Activated CD8-positive, alpha-beta T cell treated with anti-CD3 and anti-CD28 coated beads, Interleukin-2, amount 10 ng/mL, durations not matched to agents 7 days and 5 days (primary cell): Measurements from ENCODE around the gene CHST15. TPM values are rescaled to one million over a fixed set of nuclear protein-coding genes. Genes with fewer than 3 reads are reported as not detected.

Experiments used
- ATAC-seq: fragments of 150-1000 bp; cut with Tn5 transposase; one replicate; pipeline ENCODE4 v1.10.0; 2021; ENCODE audit warnings: moderate library complexity
- CTCF ChIA-PET: fragments of 350-600 bp; sonication (Branson Sonifier 250); formaldehyde crosslinking; loops from one replicate; lab custom pipeline; 2021; ENCODE audit warnings: antibody characterized with exemption; lab: Charles Lee
- POLR2A ChIA-PET: fragments of 350-600 bp; sonication (Branson Sonifier 250); formaldehyde crosslinking; loops from one replicate; lab custom pipeline; 2021; ENCODE audit warnings: antibody characterized with exemption; lab: Charles Lee
- DNase-seq: peaks from one replicate; pipeline ENCODE4 v3.0.0-alpha.2; 2020
- H3K27ac Mint-ChIP-seq: one replicate; pipeline ENCODE4 v1.8.0; 2021; ENCODE audit warnings: mild to moderate bottlenecking, mixed read lengths
- H3K27me3 Mint-ChIP-seq: one replicate; pipeline ENCODE4 v1.8.0; 2021; ENCODE audit warnings: low read depth, mixed read lengths
- H3K36me3 Mint-ChIP-seq: one replicate; pipeline ENCODE4 v1.8.0; 2021; ENCODE audit warnings: low read depth, mixed read lengths
- H3K4me1 Mint-ChIP-seq: one replicate; pipeline ENCODE4 v1.8.0; 2021; ENCODE audit warnings: low read depth, mixed read lengths
- H3K4me3 Mint-ChIP-seq: one replicate; pipeline ENCODE4 v1.8.0; 2021; ENCODE audit warnings: mild to moderate bottlenecking, mixed read lengths
- H3K9me3 Mint-ChIP-seq: one replicate; pipeline ENCODE4 v1.8.0; 2022; ENCODE audit warnings: mixed read lengths; ENCODE audit not compliant: insufficient read depth
- total RNA-seq, 2 experiments: library from RNA; stranded (reverse); gene quantifications; one replicate each; pipeline ENCODE4 v1.2.3, GENCODE V29; 2021

The CHST15 gene
- total RNA-seq, 2 experiments from 2014 or later = not detected

- Mint-ChIP-seq H3K27me3 (no peaks in the 10 kb centered on the region), H3K27ac (no peak overlapping the region), H3K4me3 (no peak overlapping the region), H3K36me3 (no peaks in the 10 kb centered on the region), H3K9me3 (no peaks in the 10 kb centered on the region), H3K4me1 (no peaks in the 10 kb centered on the region)
- DNase-seq (no peak), ATAC-seq (no peak)
- ChIA-PET CTCF (no interaction called here), POLR2A (no interaction called here)
Observed at GRCh38 chr10:124128811-124129145, 35.4 kb upstream of the CHST15 start.

DNA sequence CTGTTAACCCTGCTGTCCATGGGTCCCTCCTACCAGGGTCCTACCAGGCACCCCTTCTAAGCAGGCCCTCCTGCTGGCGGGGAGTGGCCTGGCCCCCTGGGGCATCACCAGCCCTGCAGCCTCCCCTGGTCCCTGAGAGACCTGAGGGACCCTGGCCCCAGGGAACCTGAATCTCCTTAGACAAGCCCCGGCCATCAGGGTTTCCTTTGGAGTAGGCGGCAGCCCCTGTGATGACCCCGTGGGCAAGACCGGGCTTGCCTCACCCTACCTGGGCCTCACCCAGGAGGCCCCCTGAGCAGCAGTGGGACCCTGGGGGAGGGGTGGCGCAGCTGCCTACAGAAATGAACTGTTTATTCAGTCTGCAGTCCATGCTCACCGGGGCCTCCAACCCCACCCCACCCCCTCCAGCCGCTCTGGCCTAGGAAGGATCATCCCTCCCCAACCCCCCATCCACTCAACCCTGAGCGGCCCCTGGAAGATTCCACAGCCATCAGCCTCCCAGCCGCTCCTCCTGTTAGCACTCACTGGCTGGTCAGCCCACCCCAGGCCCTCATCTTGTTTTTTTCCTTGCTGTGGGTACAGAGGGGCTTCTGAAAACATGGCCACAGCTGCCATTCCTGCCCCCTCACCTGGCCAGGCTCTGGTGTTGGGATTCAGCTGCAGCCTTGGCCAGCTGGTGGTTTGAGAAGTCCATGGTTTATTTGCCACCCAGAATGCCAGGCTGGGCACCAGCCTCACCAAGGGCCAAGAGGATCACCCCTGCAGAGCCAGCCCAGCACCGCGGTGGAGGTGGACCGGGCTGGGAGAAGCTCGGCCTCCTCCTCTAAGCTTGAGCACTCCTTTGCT lies 34.8 kb upstream of the CHST15 start:
- no peaks in the 10 kb centered on the region for H3K36me3 Mint-ChIP-seq
- ATAC-seq (no peak), DNase-seq (no peak)
- no peaks in the 10 kb centered on the region for H3K4me1 Mint-ChIP-seq
- CTCF ChIA-PET = no interaction called here
- H3K27me3 Mint-ChIP-seq = no peaks in the 10 kb centered on the region
- no peak overlapping the region for H3K27ac Mint-ChIP-seq
- POLR2A ChIA-PET = no interaction called here
- H3K9me3 Mint-ChIP-seq = no peaks in the 10 kb centered on the region
- H3K4me3 Mint-ChIP-seq = no peak overlapping the region

DNA sequence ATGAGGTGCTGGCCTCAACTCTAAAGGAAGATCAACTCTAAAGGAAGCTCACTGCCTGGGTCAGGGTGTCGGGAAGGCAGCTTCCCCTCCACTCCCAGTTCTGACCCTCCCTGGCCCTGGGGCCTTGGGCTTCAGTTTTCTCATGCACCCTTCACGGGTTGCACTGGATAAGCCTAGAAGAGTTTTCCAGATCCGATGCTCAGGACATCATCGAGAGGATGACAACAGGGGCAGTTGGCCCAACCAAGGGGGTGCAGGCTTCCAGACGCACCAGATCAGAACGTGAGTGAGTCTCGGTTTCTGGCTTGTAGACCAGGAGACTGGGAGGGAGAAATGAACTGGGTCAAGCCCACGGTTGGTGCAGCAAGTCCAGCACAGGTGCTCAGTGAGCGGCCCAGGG lies 34.2 kb upstream of the CHST15 start:
- H3K4me3 Mint-ChIP-seq = no peak overlapping the region
- no peak overlapping the region for H3K27ac Mint-ChIP-seq
- H3K27me3 Mint-ChIP-seq = no peaks in the 10 kb centered on the region
- H3K4me1 Mint-ChIP-seq = no peaks in the 10 kb centered on the region
- CTCF ChIA-PET = no interaction called here
- POLR2A ChIA-PET = interaction anchor here (0.6 kb wide), 1 partner anchor 1608 kb away, joined by 3 read pairs; no protein-coding TSS in a partner anchor
- ATAC-seq (no peak), DNase-seq (no peak)
- H3K9me3 Mint-ChIP-seq = no peaks in the 10 kb centered on the region
- no peaks in the 10 kb centered on the region for H3K36me3 Mint-ChIP-seq

DNA sequence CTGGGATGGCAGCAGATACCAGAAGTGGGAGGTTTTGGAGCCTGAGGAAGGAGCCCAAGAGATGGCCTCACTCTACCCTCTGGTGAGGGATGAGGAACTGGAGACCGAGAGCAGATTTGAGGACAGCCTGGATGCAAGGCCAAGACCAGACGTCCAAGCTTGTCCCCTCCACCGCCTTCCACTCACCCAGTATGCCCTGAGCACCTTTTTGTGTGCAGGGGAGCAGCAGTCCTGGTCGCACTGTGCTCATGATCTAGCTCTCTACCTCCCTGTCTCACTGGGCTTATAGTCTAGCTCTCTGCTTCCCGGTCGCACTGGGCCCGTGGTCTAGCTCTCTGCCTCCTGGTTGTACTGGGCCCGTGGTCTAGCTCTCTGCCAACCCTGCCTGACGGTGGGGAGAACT lies 33.6 kb upstream of the CHST15 start:
- Mint-ChIP-seq H3K27me3 (no peaks in the 10 kb centered on the region), H3K36me3 (no peaks in the 10 kb centered on the region), H3K4me1 (no peaks in the 10 kb centered on the region), H3K4me3 (no peak overlapping the region), H3K27ac (no peak overlapping the region), H3K9me3 (no peaks in the 10 kb centered on the region)
- ATAC-seq (no peak), DNase-seq (no peak)
- ChIA-PET CTCF (interaction anchor here (0.7 kb wide), 1 partner anchor 134 kb away, joined by 3 read pairs; no protein-coding TSS in a partner anchor), POLR2A (interaction anchor here (0.6 kb wide), 1 partner anchor 1608 kb away, joined by 3 read pairs; no protein-coding TSS in a partner anchor)

DNA sequence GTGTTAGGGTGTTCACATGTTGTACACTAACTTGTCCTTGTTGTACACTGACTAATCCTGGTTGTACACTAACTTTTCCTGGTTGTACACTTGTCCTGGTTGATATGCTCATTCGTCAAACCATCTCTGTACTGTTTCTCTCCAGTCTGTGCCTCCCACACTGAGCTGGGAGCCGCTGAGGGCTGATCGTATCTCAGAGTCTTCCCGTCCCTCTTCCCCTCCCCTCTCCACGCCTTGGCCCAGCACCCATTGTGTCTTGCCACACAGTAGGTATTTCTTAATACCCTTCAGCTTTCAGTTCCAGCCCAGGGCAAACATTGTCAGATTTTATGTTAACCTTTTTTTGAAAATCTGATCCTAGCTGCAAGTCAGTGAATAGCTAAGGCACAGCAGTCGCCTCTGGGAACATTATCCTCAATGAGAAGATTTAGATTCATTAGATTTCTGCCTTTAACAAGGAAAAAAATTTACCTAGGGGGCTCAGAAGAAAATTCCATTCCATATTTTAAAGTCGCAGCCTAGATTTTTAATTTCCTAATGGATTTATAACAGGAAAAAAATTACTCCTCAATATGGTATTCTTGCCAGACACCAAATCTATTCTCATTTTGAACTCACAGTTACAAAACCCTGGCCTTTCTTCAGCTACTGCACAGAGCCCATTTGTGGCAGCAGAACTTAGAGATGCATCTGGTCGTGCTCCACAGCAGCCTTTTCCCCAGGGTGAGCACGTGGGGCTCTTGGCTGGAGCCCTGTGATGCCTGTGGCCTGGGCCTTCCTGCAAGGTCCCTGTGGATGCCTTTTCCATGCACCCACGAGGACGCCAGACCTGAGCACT lies 33.0 kb upstream of the CHST15 start:
- ChIA-PET CTCF (interaction anchor here (0.7 to 1.5 kb wide), 6 partner anchors 8 to 264 kb away, joined by 3 read pairs; no protein-coding TSS in a partner anchor), POLR2A (no interaction called here)
- H3K27ac Mint-ChIP-seq = no peak overlapping the region
- ATAC-seq (no peak), DNase-seq (no peak)
- H3K4me1 Mint-ChIP-seq = no peaks in the 10 kb centered on the region
- H3K9me3 Mint-ChIP-seq = no peaks in the 10 kb centered on the region
- H3K36me3 Mint-ChIP-seq = no peaks in the 10 kb centered on the region
- no peak overlapping the region for H3K4me3 Mint-ChIP-seq
- H3K27me3 Mint-ChIP-seq = no peaks in the 10 kb centered on the region

GRCh38 chr10:124125305-124126116 lies 32.1 kb upstream of the CHST15 start:
- H3K9me3 Mint-ChIP-seq = no peaks in the 10 kb centered on the region

GRCh38 chr10:124124769-124125161 lies 31.4 kb upstream of the CHST15 start:
- CTCF ChIA-PET = no interaction called here

More at GRCh38 chr10:124125305-124126116, 32.1 kb upstream of the CHST15 start:
- no peaks in the 10 kb centered on the region for H3K4me1 Mint-ChIP-seq
- no peaks in the 10 kb centered on the region for H3K27me3 Mint-ChIP-seq
- H3K27ac Mint-ChIP-seq = no peak overlapping the region
- POLR2A ChIA-PET = no interaction called here
- H3K36me3 Mint-ChIP-seq = no peaks in the 10 kb centered on the region
- CTCF ChIA-PET = interaction anchor here (0.7 to 1.5 kb wide), 5 partner anchors 9 to 265 kb away, joined by 3 read pairs; no protein-coding TSS in a partner anchor
- DNase-seq (no peak), ATAC-seq (no peak)
- H3K4me3 Mint-ChIP-seq = no peak overlapping the region

DNA sequence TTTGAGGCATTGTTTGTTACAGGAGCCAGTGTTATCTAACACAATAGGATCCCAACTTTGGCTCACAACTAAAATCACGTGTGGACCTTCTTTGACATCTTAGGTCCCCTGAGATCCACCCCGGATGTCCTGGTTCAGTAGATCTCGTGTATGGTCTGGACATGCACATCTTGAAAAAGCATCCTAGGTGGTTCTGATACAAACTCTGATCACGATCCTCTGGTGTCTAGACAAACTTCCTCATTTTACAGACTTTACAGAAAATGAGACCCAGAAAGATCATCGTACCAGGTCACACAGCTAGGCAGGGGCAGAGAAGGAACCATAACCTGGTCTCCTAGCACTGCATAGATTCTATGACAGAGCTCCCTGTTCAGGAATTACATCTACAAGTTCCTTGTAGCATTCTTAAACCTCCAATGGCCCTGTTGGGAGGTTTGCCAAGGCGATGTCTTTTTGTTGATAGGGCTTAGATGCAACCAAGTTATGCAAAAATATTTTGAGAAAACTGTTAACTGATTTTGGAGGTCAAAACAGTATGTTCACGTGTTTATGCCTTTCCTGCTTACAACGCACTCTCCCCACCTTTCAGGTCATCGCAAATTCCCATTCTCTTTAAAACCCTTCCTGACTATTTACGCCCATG lies 30.8 kb upstream of the CHST15 start:
- no peak for ATAC-seq
- Mint-ChIP-seq H3K9me3 (no peaks in the 10 kb centered on the region), H3K27ac (no peak overlapping the region), H3K36me3 (no peaks in the 10 kb centered on the region), H3K27me3 (no peaks in the 10 kb centered on the region), H3K4me3 (no peak overlapping the region), H3K4me1 (no peaks in the 10 kb centered on the region)
- no peak for DNase-seq
- ChIA-PET POLR2A (no interaction called here), CTCF (no interaction called here)

More at GRCh38 chr10:124124769-124125161, 31.4 kb upstream of the CHST15 start:
- H3K36me3 Mint-ChIP-seq = no peaks in the 10 kb centered on the region
- DNase-seq (no peak), ATAC-seq (no peak)
- no peak overlapping the region for H3K4me3 Mint-ChIP-seq
- H3K4me1 Mint-ChIP-seq = no peaks in the 10 kb centered on the region
- H3K27me3 Mint-ChIP-seq = no peaks in the 10 kb centered on the region
- H3K27ac Mint-ChIP-seq = no peak overlapping the region
- POLR2A ChIA-PET = no interaction called here
- no peaks in the 10 kb centered on the region for H3K9me3 Mint-ChIP-seq

- DNase-seq (no peak), ATAC-seq (no peak)
- ChIA-PET POLR2A (no interaction called here), CTCF (no interaction called here)
- no peaks in the 10 kb centered on the region for H3K36me3 Mint-ChIP-seq
- H3K9me3 Mint-ChIP-seq = no peaks in the 10 kb centered on the region
- H3K27ac Mint-ChIP-seq = no peak overlapping the region
- no peaks in the 10 kb centered on the region for H3K4me1 Mint-ChIP-seq
- no peaks in the 10 kb centered on the region for H3K27me3 Mint-ChIP-seq
- no peak overlapping the region for H3K4me3 Mint-ChIP-seq
Observed at GRCh38 chr10:124123156-124123555, 29.8 kb upstream of the CHST15 start.

GRCh38 chr10:124122211-124122610 lies 28.8 kb upstream of the CHST15 start:
- no peaks in the 10 kb centered on the region for H3K27me3 Mint-ChIP-seq
- no peaks in the 10 kb centered on the region for H3K4me1 Mint-ChIP-seq
- no peaks in the 10 kb centered on the region for H3K36me3 Mint-ChIP-seq
- H3K4me3 Mint-ChIP-seq = no peak overlapping the region
- ChIA-PET POLR2A (no interaction called here), CTCF (no interaction called here)
- no peak overlapping the region for H3K27ac Mint-ChIP-seq
- ATAC-seq (no peak), DNase-seq (no peak)
- H3K9me3 Mint-ChIP-seq = no peaks in the 10 kb centered on the region

DNA sequence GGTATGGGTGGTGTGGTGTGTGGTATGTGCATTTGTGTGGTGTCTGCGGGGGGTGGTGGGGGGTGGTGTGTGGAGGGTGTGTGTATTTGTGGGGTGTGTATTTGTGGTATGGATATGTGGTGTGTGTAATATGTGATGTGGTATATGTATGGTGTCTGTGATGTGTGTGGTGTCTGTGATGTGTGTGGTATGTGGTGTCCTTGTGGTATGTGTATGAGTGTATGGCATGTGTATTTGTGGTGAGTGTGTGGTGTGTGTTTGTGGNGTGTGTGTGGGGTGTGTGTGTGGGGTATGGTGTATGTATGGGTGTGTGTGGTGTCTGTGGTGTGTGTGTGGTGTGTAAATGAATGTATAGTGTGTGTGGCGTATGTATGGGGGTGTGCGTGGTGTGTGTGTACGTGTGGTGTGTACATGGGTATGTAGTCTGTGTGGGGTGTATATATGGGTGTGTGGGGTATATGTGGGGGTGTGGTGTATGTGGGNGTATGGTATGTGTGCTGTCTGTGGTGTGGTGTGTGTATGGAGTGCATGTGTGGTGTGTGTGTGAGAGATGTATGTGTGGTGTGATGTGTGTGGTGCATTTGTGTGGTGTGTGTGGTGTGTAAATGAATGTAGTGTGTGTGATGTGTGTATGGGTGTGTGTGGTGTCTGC lies 27.1 kb upstream of the CHST15 start:
- DNase-seq (no peak), ATAC-seq (no peak)
- H3K36me3 Mint-ChIP-seq = no peaks in the 10 kb centered on the region
- POLR2A ChIA-PET = no interaction called here
- H3K27me3 Mint-ChIP-seq = no peaks in the 10 kb centered on the region
- CTCF ChIA-PET = no interaction called here
- no peak overlapping the region for H3K27ac Mint-ChIP-seq
- H3K4me3 Mint-ChIP-seq = no peak overlapping the region
- no peaks in the 10 kb centered on the region for H3K9me3 Mint-ChIP-seq
- no peaks in the 10 kb centered on the region for H3K4me1 Mint-ChIP-seq
